SK-N-SH treated with all-trans-retinoic acid at 6 μM for 48 hours (cell line): Measurements from ENCODE around the gene CCBE1.

ENCODE experiments used
- ATAC-seq: fragments of 200-7000 bp; cut with Tn5 transposase; 3 replicates; pipeline ENCODE4 v1.9.1; 2020; ENCODE audit warnings: mild to moderate bottlenecking, moderate library complexity
- ARNTL ChIP-seq: fragments of 450-650 bp; formaldehyde crosslinking; IDR thresholded peaks from 2 replicates; pipeline ENCODE4 v1.5.0; 2020; ENCODE audit warnings: low read depth, mild to moderate bottlenecking, moderate library complexity, borderline replicate concordance
- BACH2 ChIP-seq: fragments of 250-450 bp; sonication (Bioruptor Pico); IDR thresholded peaks from 2 replicates; pipeline ENCODE4 v1.9.0; 2021; ENCODE audit warnings: mild to moderate bottlenecking, borderline replicate concordance
- CREB5 ChIP-seq: fragments of 250-450 bp; sonication (Bioruptor Pico); IDR thresholded peaks from 2 replicates; pipeline ENCODE4 v1.5.1; 2020; ENCODE audit warnings: low read depth, mild to moderate bottlenecking, moderate library complexity
- CSDC2 ChIP-seq: fragments of 250-450 bp; sonication (Bioruptor Pico); IDR thresholded peaks from 2 replicates; pipeline ENCODE4 v1.5.0; 2020; ENCODE audit warnings: mild to moderate bottlenecking, moderate library complexity
- CSRNP3 ChIP-seq: fragments of 250-450 bp; sonication (Bioruptor Pico); IDR thresholded peaks from 2 replicates; pipeline ENCODE4 v1.5.1; 2021; ENCODE audit warnings: mild to moderate bottlenecking, moderate library complexity
- ESRRG ChIP-seq: fragments of 250-450 bp; sonication (Bioruptor Pico); IDR thresholded peaks from 2 replicates; pipeline ENCODE4 v1.6.1; 2021; ENCODE audit warnings: mild to moderate bottlenecking
- GLIS3 ChIP-seq: fragments of 250-450 bp; sonication (Bioruptor Pico); IDR thresholded peaks from 2 replicates; pipeline ENCODE4 v1.5.0; 2020; ENCODE audit warnings: mild to moderate bottlenecking, moderate library complexity
- ISL1 ChIP-seq: fragments of 250-450 bp; sonication (Bioruptor Pico); IDR thresholded peaks from 2 replicates; pipeline ENCODE4 v2.1.2; 2022; ENCODE audit warnings: mild to moderate bottlenecking, moderate library complexity
- OSR1 ChIP-seq: fragments of 250-450 bp; sonication (Bioruptor Pico); IDR thresholded peaks from 2 replicates; pipeline ENCODE4 v1.8.0; 2022; ENCODE audit warnings: moderate library complexity, mild to moderate bottlenecking, inconsistent platforms
- PATZ1 ChIP-seq: fragments of 250-450 bp; sonication (Bioruptor Pico); IDR thresholded peaks from 2 replicates; pipeline ENCODE4 v1.8.0; 2020; ENCODE audit warnings: mild to moderate bottlenecking, moderate library complexity, borderline replicate concordance
- PPARA ChIP-seq: fragments of 250-450 bp; sonication (Bioruptor Pico); IDR thresholded peaks from 2 replicates; pipeline ENCODE4 v1.5.0; 2020; ENCODE audit warnings: mild to moderate bottlenecking, borderline replicate concordance
- RARB ChIP-seq: fragments of 250-450 bp; sonication (Bioruptor Pico); IDR thresholded peaks from 2 replicates; pipeline ENCODE4 v1.8.0; 2021; ENCODE audit warnings: mild to moderate bottlenecking, moderate library complexity
- SNAI2 ChIP-seq: fragments of 250-450 bp; sonication (Bioruptor Pico); IDR thresholded peaks from 2 replicates; pipeline ENCODE4 v1.5.0; 2020; ENCODE audit warnings: mild to moderate bottlenecking, moderate library complexity
- TCF4 ChIP-seq: fragments of 250-450 bp; sonication (Bioruptor Pico); IDR thresholded peaks from 2 replicates; pipeline ENCODE4 v1.8.0; 2021; ENCODE audit warnings: mild to moderate bottlenecking, moderate library complexity, borderline replicate concordance
- TOX ChIP-seq: fragments of 250-450 bp; sonication (Bioruptor Pico); IDR thresholded peaks from 2 replicates; pipeline ENCODE4 v1.8.0; 2021; ENCODE audit warnings: mild to moderate bottlenecking, moderate library complexity, borderline replicate concordance
- TSHZ2 ChIP-seq: fragments of 250-450 bp; sonication (Bioruptor Pico); IDR thresholded peaks from 2 replicates; pipeline ENCODE4 v1.5.0; 2020; ENCODE audit warnings: mild to moderate bottlenecking, moderate library complexity
- ZC3H10 ChIP-seq: fragments of 250-450 bp; sonication (Bioruptor Pico); IDR thresholded peaks from 2 replicates; pipeline ENCODE4 v1.5.1; 2021; ENCODE audit warnings: mild to moderate bottlenecking, moderate library complexity
- ZFP3 ChIP-seq: fragments of 250-450 bp; sonication (Bioruptor Pico); IDR thresholded peaks from 2 replicates; pipeline ENCODE4 v1.5.0; 2020; ENCODE audit warnings: mild to moderate bottlenecking, moderate library complexity
- ZFP30 ChIP-seq: fragments of 450-650 bp; formaldehyde crosslinking; IDR thresholded peaks from 2 replicates; pipeline ENCODE4 v1.5.0; 2022; ENCODE audit warnings: mild to moderate bottlenecking, moderate library complexity
- ZNF565 ChIP-seq: fragments of 450-650 bp; formaldehyde crosslinking; conservative IDR thresholded peaks from 2 replicates; pipeline ENCODE4 v1.5.0; 2020; ENCODE audit warnings: low read depth, mild to moderate bottlenecking, moderate library complexity
- ZNF70 ChIP-seq: fragments of 450-650 bp; formaldehyde crosslinking; IDR thresholded peaks from 2 replicates; pipeline ENCODE4 v1.5.0; 2020; ENCODE audit warnings: mild to moderate bottlenecking, moderate library complexity
- ZNF8 ChIP-seq: fragments of 450-650 bp; formaldehyde crosslinking; IDR thresholded peaks from 2 replicates; pipeline ENCODE4 v1.5.0; 2020; ENCODE audit warnings: mild to moderate bottlenecking, moderate library complexity

The CCBE1 gene

GRCh38 chr18:59592624-59593023, 104.6 kb downstream of the CCBE1 start:
- no peak for ATAC-seq
- TF ChIP-seq OSR1 (CRISPR knock-in tag) (no peak), TCF4 (no peak), ZNF565 (CRISPR knock-in tag) (no peak), ZFP3 (no peak), TSHZ2 (CRISPR knock-in tag) (no peak), ESRRG (no peak), CSRNP3 (CRISPR knock-in tag) (no peak), ZC3H10 (CRISPR knock-in tag) (no peak), BACH2 (no peak), PATZ1 (no peak), GLIS3 (no peak), ZFP30 (CRISPR knock-in tag) (no peak), ARNTL (CRISPR knock-in tag) (no peak), SNAI2 (CRISPR knock-in tag) (no peak), ZNF8 (CRISPR knock-in tag) (no peak), TOX (CRISPR knock-in tag) (no peak), CSDC2 (no peak), RARB (CRISPR knock-in tag) (no peak), ZNF70 (CRISPR knock-in tag) (no peak)

GRCh38 chr18:59582395-59582794, 114.8 kb downstream of the CCBE1 start:
- ATAC-seq: no peak

More at GRCh38 chr18:59582395-59582794, 114.8 kb downstream of the CCBE1 start:
- TF ChIP-seq CREB5 (CRISPR knock-in tag): no peak
- TF ChIP-seq ESRRG: no peak
- TF ChIP-seq ARNTL (CRISPR knock-in tag): no peak
- no peak for TF ChIP-seq ISL1 (CRISPR knock-in tag)
- no peak for TF ChIP-seq PATZ1
- TF ChIP-seq ZFP3: no peak
- TF ChIP-seq PPARA: no peak
- TF ChIP-seq ZNF565 (CRISPR knock-in tag): no peak
- no peak for TF ChIP-seq RARB (CRISPR knock-in tag)
- no peak for TF ChIP-seq CSRNP3 (CRISPR knock-in tag)
